GM12892 (cell line): ENCODE results near the gene HAGHL.

Experiments used
- POLR2A ChIP-seq: IDR thresholded peaks from 2 replicates; pipeline ENCODE4 v1.6.1; 2011; ENCODE audit warnings: low read depth, low read length, control low read depth
- POLR2AphosphoS5 ChIP-seq: IDR thresholded peaks from 2 replicates; pipeline ENCODE4 v1.6.1; 2011; ENCODE audit warnings: low read depth, low read length, control low read depth
- TAF1 ChIP-seq: IDR thresholded peaks from 2 replicates; pipeline ENCODE4 v1.6.1; 2011; ENCODE audit warnings: low read depth, mild to moderate bottlenecking, control low read depth, low read length, borderline replicate concordance

DNA sequence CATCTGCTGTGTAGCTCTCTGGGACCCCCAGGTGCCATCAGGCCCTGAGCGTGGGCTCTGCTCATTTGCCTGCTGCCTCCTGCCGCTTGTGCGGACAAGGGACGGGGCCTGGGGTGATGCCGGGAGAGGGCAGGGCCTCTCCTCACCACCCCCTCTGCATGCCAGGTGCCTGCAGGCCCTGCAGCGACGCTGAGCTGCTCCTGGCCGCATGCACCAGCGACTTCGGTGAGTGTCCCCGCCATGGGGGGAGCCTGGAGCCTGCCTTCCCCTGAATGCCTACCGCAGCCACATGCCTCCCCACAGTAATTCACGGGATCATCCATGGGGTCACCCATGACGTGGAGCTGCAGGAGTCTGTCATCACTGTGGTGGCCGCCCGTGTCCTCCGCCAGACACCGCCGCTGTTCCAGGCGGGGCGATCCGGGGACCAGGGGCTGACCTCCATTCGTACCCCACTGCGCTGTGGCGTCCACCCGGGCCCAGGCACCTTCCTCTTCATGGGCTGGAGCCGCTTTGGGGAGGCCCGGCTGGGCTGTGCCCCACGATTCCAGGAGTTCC lies 10.1 kb upstream of the HAGHL start:
- no peak for TF ChIP-seq POLR2A
- TF ChIP-seq TAF1, result no peak
- no peak for TF ChIP-seq POLR2AphosphoS5
